Measurements from ENCODE around the gene TNNI3.
"Not testable (repeated sequence)": the region's sequence is repeated elsewhere in the genome, so short reads cannot be mapped to it uniquely, and the experiment has no call there.

TNNI3 gene

GRCh38 chr19:55172741-55173140 lies 15.2 kb upstream of the TNNI3 start:
- DNase-seq, result no peak

GRCh38 chr19:55172318-55172717 lies 14.8 kb upstream of the TNNI3 start:
- DNase-seq, result not testable (repeated sequence)

- DNase-seq, result no peak
Observed at GRCh38 chr19:55171440-55171839, 13.9 kb upstream of the TNNI3 start.

GRCh38 chr19:55169136-55169535 lies 11.6 kb upstream of the TNNI3 start:
- DNase-seq, result no peak

GRCh38 chr19:55166530-55167268 lies 9.2 kb upstream of the TNNI3 start, which contains the start of gene DNAAF3:
TSS of gene DNAAF3 (minus strand) at chr19:55166613. CDS start at chr19:55166413, 200 bp downstream.
- DNase-seq, result peak; percentile 85 to 87

GRCh38 chr19:55165952-55166529 lies 8.5 kb upstream of the TNNI3 start:
- peak; percentile 67 to 69 for DNase-seq

GRCh38 chr19:55161571-55162322 lies 4.2 kb upstream of the TNNI3 start:
- DNase-seq, result no peak

- DNase-seq, result no peak
Observed at GRCh38 chr19:55160986-55161365, 3.4 kb upstream of the TNNI3 start.

GRCh38 chr19:55160128-55160985 lies 2.8 kb upstream of the TNNI3 start:
- DNase-seq, result peak; percentile 93 to 95

GRCh38 chr19:55158848-55159749 lies 1.6 kb upstream of the TNNI3 start:
- DNase-seq, result no peak

GRCh38 chr19:55158423-55158822 lies 891 bp upstream of the TNNI3 start:
- no peak for DNase-seq

- DNase-seq, result peak; percentile 71 to 74
Observed at GRCh38 chr19:55156202-55157063, 1.1 kb downstream of the TNNI3 start.

GRCh38 chr19:55155784-55156183 lies 1.7 kb downstream of the TNNI3 start:
- DNase-seq, result not testable (repeated sequence)

GRCh38 chr19:55153652-55154264 lies 3.8 kb downstream of the TNNI3 start:
- DNase-seq, result no peak

- no peak for DNase-seq
Observed at GRCh38 chr19:55152017-55152416, 5.5 kb downstream of the TNNI3 start.

GRCh38 chr19:55149078-55150003 lies 8.2 kb downstream of the TNNI3 start, which contains the start of gene TNNT1:
TSS of gene TNNT1 (minus strand) at chr19:55149206. CDS start at chr19:55147157, 2,049 bp downstream.
- no peak for DNase-seq

GRCh38 chr19:55147545-55148251 lies 9.8 kb downstream of the TNNI3 start:
- DNase-seq, result no peak

GRCh38 chr19:55146705-55147273 lies 10.7 kb downstream of the TNNI3 start:
- DNase-seq, result no peak
